Subcutaneous adipose tissue (tissue), 4 donors: ENCODE data around the gene CFAP221. TPM values are rescaled to one million over a fixed set of nuclear protein-coding genes. Genes with fewer than 3 reads are reported as not detected.

ENCODE experiments used
- CTCF ChIP-seq: fragments of 450-650 bp; IDR thresholded peaks from one replicate; pipeline ENCODE4 v1.5.1; 2016; ENCODE audit warnings: low read depth, mild to moderate bottlenecking, control low read depth, antibody characterized with exemption, moderate library complexity
- total RNA-seq, 4 donors: library from RNA; depleted of rRNA; stranded (reverse); fragments of >200 nt; gene quantifications; one replicate each; pipeline ENCODE4 v1.1.0, GENCODE V29; 2016

Gene CFAP221
- total RNA-seq, 4 donors from 2014 or later: 1.3 to 1.4 (median 1.3) TPM; not detected in 1

GRCh38 chr2:119523383-119523951, 20.8 kb upstream of the CFAP221 start:
- no peak for TF ChIP-seq CTCF

GRCh38 chr2:119523952-119524694, 20.1 kb upstream of the CFAP221 start, which contains the start of gene SCTR:
Gene SCTR, minus strand, starts transcription at chr2:119524483. Its CDS starts 257 bp downstream, at chr2:119524226.
- TF ChIP-seq CTCF: no peak

GRCh38 chr2:119525614-119526013, 18.6 kb upstream of the CFAP221 start:
- no peak for TF ChIP-seq CTCF

GRCh38 chr2:119527999-119528398, 16.2 kb upstream of the CFAP221 start:
- TF ChIP-seq CTCF: no peak

- TF ChIP-seq CTCF: no peak
These were observed 13.0 kb upstream of the CFAP221 start for GRCh38 chr2:119531292-119531691.

GRCh38 chr2:119533560-119533959, 10.7 kb upstream of the CFAP221 start:
- no peak for TF ChIP-seq CTCF

GRCh38 chr2:119536211-119536610, 8.0 kb upstream of the CFAP221 start:
- no peak for TF ChIP-seq CTCF
